Upper lobe of right lung (tissue), 1 donor: Measurements from ENCODE around the gene CYB5D1. TPM values are rescaled to one million over a fixed set of nuclear protein-coding genes. Genes with fewer than 3 reads are reported as not detected.

Experiments used
- ATAC-seq: fragments of 200-7000 bp; cut with Tn5 transposase; one replicate; pipeline ENCODE4 v1.9.1; 2020; ENCODE audit warnings: mild to moderate bottlenecking, moderate library complexity
- DNase-seq: peaks from one replicate; pipeline ENCODE4 v3.0.0-alpha.2; 2020
- H3K27ac ChIP-seq: fragments of 200-600 bp; one replicate; pipeline ENCODE4 v1.8.0; 2022
- H3K27me3 ChIP-seq: fragments of 200-600 bp; one replicate; pipeline ENCODE4 v1.8.0; 2022; ENCODE audit warnings: mild to moderate bottlenecking
- H3K36me3 ChIP-seq: fragments of 200-600 bp; one replicate; pipeline ENCODE4 v1.8.0; 2022
- H3K4me1 ChIP-seq: fragments of 200-600 bp; one replicate; pipeline ENCODE4 v1.8.0; 2022
- H3K4me3 ChIP-seq: fragments of 200-600 bp; one replicate; pipeline ENCODE4 v1.8.0; 2022; ENCODE audit warnings: mild to moderate bottlenecking
- H3K9me3 ChIP-seq: fragments of 200-600 bp; one replicate; pipeline ENCODE4 v1.8.0; 2022
- CTCF ChIP-seq: fragments of 200-600 bp; IDR thresholded peaks from one replicate; pipeline ENCODE4 v1.8.0; 2022; ENCODE audit warnings: antibody characterized with exemption
- intact Hi-C: fragments of 100-400 bp; cut with DNase I; formaldehyde crosslinking; loops from one replicate; pipeline ENCODE4 v1.11.0; 2022
- total RNA-seq: library from RNA; stranded (reverse); fragmentation: NEBNext Ultra II Directional; extraction: Animal tissue kit (Norgen Biotek cat#: 25700); gene quantifications from one replicate; pipeline ENCODE4 v1.2.1, GENCODE V29; 2021
- donor health status: DM: no; HTN: yes; CAD: no; lungs with severe emphysema.

Gene CYB5D1
- total RNA-seq, 1 donor from 2014 or later: 7.2 TPM

DNA sequence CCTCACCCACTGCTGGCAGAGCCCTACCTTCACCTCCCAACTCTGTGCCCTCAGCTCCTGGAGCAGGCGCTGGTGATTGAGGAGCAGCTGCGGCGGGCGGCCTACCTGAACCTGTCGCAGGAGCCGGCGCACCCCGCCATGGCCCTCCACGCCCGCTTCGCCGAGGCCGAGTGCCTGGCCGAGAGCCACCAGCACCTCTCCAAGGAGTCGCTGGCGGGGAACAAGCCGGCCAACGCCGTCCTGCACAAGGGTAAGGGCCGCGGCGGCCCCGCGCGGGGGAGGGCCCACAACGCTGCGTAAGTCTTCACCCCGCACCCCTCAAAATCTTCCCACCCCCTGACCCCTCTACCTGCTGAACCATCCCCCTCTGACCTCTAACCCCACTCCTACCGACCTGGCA is 51.3 kb downstream of the CYB5D1 start:
- H3K9me3 ChIP-seq: no peaks in the 10 kb centered on the region
- no peak overlapping the region for H3K4me3 ChIP-seq
- ATAC-seq: no peak
- no peak overlapping the region for H3K27ac ChIP-seq
- no peaks in the 10 kb centered on the region for H3K27me3 ChIP-seq
- H3K36me3 ChIP-seq: peaks cover 83% of the 10 kb centered on the region
- DNase-seq: no peak
- intact Hi-C loops: no loop called here
- no peaks in the 10 kb centered on the region for H3K4me1 ChIP-seq
- no peak for TF ChIP-seq CTCF

GRCh38 chr17:7910281-7910680 is 52.5 kb downstream of the CYB5D1 start:
- no peak for TF ChIP-seq CTCF
- H3K4me3 ChIP-seq: no peak overlapping the region
- DNase-seq (no peak), ATAC-seq (no peak)
- H3K9me3 ChIP-seq: no peaks in the 10 kb centered on the region
- no peak overlapping the region for H3K27ac ChIP-seq
- H3K27me3 ChIP-seq: no peaks in the 10 kb centered on the region
- H3K36me3 ChIP-seq: peaks cover 72% of the 10 kb centered on the region
- intact Hi-C loops: loop anchor here (5.0 kb wide), 1 partner anchor 82 kb away; no protein-coding TSS in a partner anchor
- peaks cover 11% of the 10 kb centered on the region for H3K4me1 ChIP-seq

DNA sequence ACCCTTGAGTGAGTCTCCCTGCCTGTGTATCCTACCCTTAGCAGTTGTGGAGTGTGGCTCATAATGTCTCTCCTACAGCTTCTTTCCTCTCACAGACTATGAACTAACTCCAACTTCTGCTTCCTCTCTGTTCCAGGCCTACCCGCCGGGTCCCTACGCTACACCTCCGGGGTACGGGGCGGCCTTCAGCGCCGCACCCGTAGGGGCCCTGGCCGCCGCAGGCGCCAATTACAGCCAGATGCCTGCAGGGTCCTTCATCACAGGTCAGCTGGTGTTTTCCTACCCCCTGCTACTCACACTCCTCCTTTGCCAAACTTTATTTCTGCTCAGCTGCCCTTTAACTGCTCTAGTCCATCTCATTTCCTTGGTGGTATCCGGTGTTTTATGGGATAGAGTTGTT is 52.9 kb downstream of the CYB5D1 start:
- no peaks in the 10 kb centered on the region for H3K27me3 ChIP-seq
- H3K4me3 ChIP-seq: no peak overlapping the region
- H3K27ac ChIP-seq: no peak overlapping the region
- H3K36me3 ChIP-seq: peaks cover 67% of the 10 kb centered on the region
- no peaks in the 10 kb centered on the region for H3K9me3 ChIP-seq
- peaks cover 11% of the 10 kb centered on the region for H3K4me1 ChIP-seq
- TF ChIP-seq CTCF: no peak
- no peak for DNase-seq
- ATAC-seq: no peak
- intact Hi-C loops: loop anchor here (5.0 kb wide), 1 partner anchor 82 kb away; no protein-coding TSS in a partner anchor

DNA sequence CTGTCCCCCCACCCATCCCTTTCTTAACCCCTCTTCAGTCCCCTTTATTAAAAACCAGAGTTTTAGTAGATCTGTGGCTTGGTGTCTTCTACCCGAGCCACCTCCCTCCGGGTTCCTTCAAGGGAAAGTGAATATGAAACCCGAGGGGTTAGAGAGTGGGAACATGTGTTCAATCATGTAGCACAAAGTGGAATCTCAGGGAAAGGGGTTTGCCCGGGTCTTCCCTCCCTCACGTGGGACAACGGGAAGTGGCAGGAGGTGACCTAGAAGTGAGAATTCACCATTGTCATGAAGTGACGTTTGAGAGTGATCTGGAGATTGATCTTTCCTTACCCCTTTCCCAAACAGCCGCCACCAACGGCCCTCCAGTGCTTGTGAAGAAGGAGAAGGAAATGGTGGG is 53.3 kb downstream of the CYB5D1 start:
- H3K4me1 ChIP-seq: peaks cover 11% of the 10 kb centered on the region
- H3K36me3 ChIP-seq: peaks cover 63% of the 10 kb centered on the region
- H3K4me3 ChIP-seq: no peak overlapping the region
- no peak overlapping the region for H3K27ac ChIP-seq
- no peaks in the 10 kb centered on the region for H3K27me3 ChIP-seq
- DNase-seq: no peak
- no peak for TF ChIP-seq CTCF
- no peak for ATAC-seq
- no peaks in the 10 kb centered on the region for H3K9me3 ChIP-seq
- intact Hi-C loops: loop anchor here (5.0 kb wide), 1 partner anchor 81 kb away; no protein-coding TSS in a partner anchor

Other genes starting within 250 kb of the CYB5D1 start
- gene FXR2, start 243.1 kb upstream of the CYB5D1 start, total RNA-seq: 39.3 TPM
- 81.7 TPM for gene SAT2, start 230.2 kb upstream of the CYB5D1 start, total RNA-seq
- gene SHBG, start 227.9 kb upstream of the CYB5D1 start, total RNA-seq: 0.87 TPM
- gene ATP1B2, start 207.1 kb upstream of the CYB5D1 start, total RNA-seq: 4.8 TPM
- 41.7 TPM for gene TP53, start 170.5 kb upstream of the CYB5D1 start, total RNA-seq
- gene WRAP53, start 169.5 kb upstream of the CYB5D1 start, total RNA-seq: 5.7 TPM
- 0.32 TPM for gene EFNB3, start 152.8 kb upstream of the CYB5D1 start, total RNA-seq
- gene DNAH2, start 140.3 kb upstream of the CYB5D1 start, total RNA-seq: 0.58 TPM
- 48.3 TPM for gene KDM6B, start 23.8 kb upstream of the CYB5D1 start, total RNA-seq
- gene TMEM88, start 2.9 kb upstream of the CYB5D1 start, total RNA-seq: 10.7 TPM
- gene NAA38, start 444 bp upstream of the CYB5D1 start, total RNA-seq: 58.7 TPM
- 93.0 TPM for gene CHD3, start 30.8 kb downstream of the CYB5D1 start, total RNA-seq
- 8.0 TPM for gene RNF227, start 58.3 kb downstream of the CYB5D1 start, total RNA-seq
- 5.9 TPM for gene KCNAB3, start 71.9 kb downstream of the CYB5D1 start, total RNA-seq
- 135 TPM for gene TRAPPC1, start 73.9 kb downstream of the CYB5D1 start, total RNA-seq
- gene CNTROB, start 74.2 kb downstream of the CYB5D1 start, total RNA-seq: 62.7 TPM
- gene GUCY2D, start 144.6 kb downstream of the CYB5D1 start, total RNA-seq: 2.6 TPM
- 80.2 TPM for gene ALOX15B, start 181.1 kb downstream of the CYB5D1 start, total RNA-seq
- not detected for gene ALOX12B, start 229.7 kb downstream of the CYB5D1 start, total RNA-seq